SK-N-SH (cell line): ENCODE data around the gene CDC14B. TPM values are rescaled to one million over a fixed set of nuclear protein-coding genes. Genes with fewer than 3 reads are reported as not detected.
"Not testable (repeated sequence)": the region's sequence is repeated elsewhere in the genome, so short reads cannot be mapped to it uniquely, and the experiment has no call there.

Source experiments
- CTCF ChIA-PET: fragments of 300-600, 350-600 bp; formaldehyde crosslinking; extraction: SDS; loops from one replicate; lab custom pipeline; 2021; lab: Yijun Ruan, JAX
- POLR2A ChIA-PET: fragments of 350-600 bp; sonication (Branson Sonifier 250); formaldehyde crosslinking; extraction: SDS; loops from one replicate; lab custom pipeline; 2020; ENCODE audit warnings: antibody characterized with exemption, inconsistent platforms; lab: Yijun Ruan, JAX
- DNase-seq: peaks from one replicate; pipeline ENCODE4 v3.0.0; 2012
- H2AFZ ChIP-seq: fragments of 200-600 bp; sonication (generic); 2 replicates; pipeline ENCODE4 v1.8.1; 2016; ENCODE audit warnings: antibody characterized with exemption, mild to moderate bottlenecking, low read depth
- H3F3A ChIP-seq: fragments of 200-600 bp; sonication (generic); replicated peaks from 2 replicates; pipeline ENCODE3; 2016; ENCODE audit warnings: antibody characterized with exemption, mild to moderate bottlenecking; ENCODE audit not compliant: insufficient read depth
- H3K27ac ChIP-seq, 2 experiments: fragments of 200-500 bp in 1 of 2; fragments of 200-600 bp in 1 of 2; sonication (Bioruptor generic) in 1 of 2; sonication (generic), shearing (Covaris generic) in 1 of 2; 2 replicates each; pipeline versions ENCODE4 v1.5.1 to v1.6.1; 2014 to 2016; ENCODE audit warnings: low read depth in 2 of 2, inconsistent platforms in 1 of 2, low read length in 1 of 2, mild to moderate bottlenecking in 1 of 2, mixed read lengths in 1 of 2
- H3K27me3 ChIP-seq: fragments of 200-600 bp; sonication (generic), shearing (Covaris generic); 2 replicates; pipeline ENCODE4 v1.6.1; 2016; ENCODE audit warnings: mixed run types; ENCODE audit not compliant: insufficient read depth
- H3K36me3 ChIP-seq, 2 experiments: fragments of 200-500 bp in 1 of 2; fragments of 200-600 bp in 1 of 2; sonication (Bioruptor generic) in 1 of 2; sonication (generic) in 1 of 2; replicated peaks in 1 of 2; 2 replicates each; pipeline versions ENCODE3 to v1.5.1; 2014 to 2016; ENCODE audit warnings: low read length in 1 of 2, mild to moderate bottlenecking in 1 of 2; ENCODE audit not compliant: insufficient read depth in 2 of 2, control insufficient read depth in 1 of 2
- H3K4me1 ChIP-seq, 2 experiments: fragments of 200-500 bp in 1 of 2; fragments of 200-600 bp in 1 of 2; sonication (Bioruptor generic) in 1 of 2; sonication (generic), shearing (Covaris generic) in 1 of 2; 2 replicates each; pipeline versions ENCODE4 v1.5.1 to v1.6.1; 2014 to 2016; ENCODE audit warnings: low read depth in 1 of 2, low read length in 1 of 2, mixed run types in 1 of 2; ENCODE audit not compliant: insufficient read depth in 2 of 2, control insufficient read depth in 1 of 2
- H3K4me2 ChIP-seq: fragments of 200-600 bp; sonication (generic), shearing (Covaris generic); 2 replicates; pipeline ENCODE4 v1.6.1; 2017; ENCODE audit warnings: mixed run types
- H3K4me3 ChIP-seq, 2 experiments: fragments of 200-500 bp in 1 of 2; fragments of 200-600 bp in 1 of 2; sonication (Bioruptor generic) in 1 of 2; sonication (generic), shearing (Covaris generic) in 1 of 2; 2 replicates each; pipeline versions ENCODE4 v1.5.1 to v1.8.1; 2014 to 2016; ENCODE audit warnings: low read depth in 2 of 2, inconsistent platforms in 1 of 2, low read length in 1 of 2, mild to moderate bottlenecking in 1 of 2, mixed read lengths in 1 of 2, moderate library complexity in 1 of 2
- H3K79me2 ChIP-seq: fragments of 200-600 bp; sonication (generic); 2 replicates; pipeline ENCODE4 v1.8.1; 2017; ENCODE audit warnings: mild to moderate bottlenecking; ENCODE audit not compliant: insufficient read depth
- H3K9ac ChIP-seq: fragments of 200-600 bp; sonication (generic); 2 replicates; pipeline ENCODE4 v1.6.1; 2017; ENCODE audit warnings: mixed run types
- H3K9me2 ChIP-seq: fragments of 200-600 bp; sonication (generic); 2 replicates; pipeline ENCODE4 v1.6.1; 2017; ENCODE audit warnings: mixed run types
- H3K9me3 ChIP-seq: fragments of 200-600 bp; sonication (generic); 2 replicates; pipeline ENCODE4 v1.6.1; 2017; ENCODE audit warnings: mixed run types, mild to moderate bottlenecking, moderate library complexity
- H4K20me1 ChIP-seq: fragments of 200-600 bp; sonication (generic); 2 replicates; pipeline ENCODE4 v1.6.1; 2017; ENCODE audit warnings: mild to moderate bottlenecking, mixed run types; ENCODE audit not compliant: insufficient read depth
- FOXJ3 ChIP-seq: sonication (generic); formaldehyde crosslinking; IDR thresholded peaks from 2 replicates; pipeline ENCODE4 v1.5.1; 2020; ENCODE audit warnings: mild to moderate bottlenecking, missing genetic modification reagents
- FOXM1 ChIP-seq: IDR thresholded peaks from 2 replicates; pipeline ENCODE4 v1.4.0; 2012; ENCODE audit warnings: low read depth, mild to moderate bottlenecking
- GABPA ChIP-seq: IDR thresholded peaks from 2 replicates; pipeline ENCODE4 v1.4.0; 2012; ENCODE audit warnings: low read depth, mild to moderate bottlenecking
- GATA2 ChIP-seq: sonication (generic); formaldehyde crosslinking; IDR thresholded peaks from 2 replicates; pipeline ENCODE4 v1.5.0; 2020; ENCODE audit warnings: mild to moderate bottlenecking, missing genetic modification reagents
- JUND ChIP-seq: IDR thresholded peaks from 2 replicates; pipeline ENCODE4 v1.4.0; 2012
- MEF2A ChIP-seq: IDR thresholded peaks from 2 replicates; pipeline ENCODE4 v1.4.0; 2012; ENCODE audit warnings: low read depth, borderline replicate concordance
- NRF1 ChIP-seq: IDR thresholded peaks from 2 replicates; pipeline ENCODE4 v1.6.1; 2012; ENCODE audit warnings: low read depth, mild to moderate bottlenecking, low read length
- POLR2AphosphoS5 ChIP-seq: IDR thresholded peaks from 2 replicates; pipeline ENCODE4 v1.6.1; 2012; ENCODE audit warnings: low read depth, low read length
- RAD21 ChIP-seq: IDR thresholded peaks from 2 replicates; pipeline ENCODE4 v1.6.1; 2012; ENCODE audit warnings: mild to moderate bottlenecking, low read length
- RCOR1 ChIP-seq: fragments of 150-350 bp; IDR thresholded peaks from 2 replicates; pipeline ENCODE4 v1.6.1; 2017; ENCODE audit warnings: antibody characterized with exemption, low read length
- RFX5 ChIP-seq: IDR thresholded peaks from 2 replicates; pipeline ENCODE4 v1.6.1; 2012; ENCODE audit warnings: mild to moderate bottlenecking, improper control_type of control experiment, low read length
- RXRA ChIP-seq: IDR thresholded peaks from 2 replicates; pipeline ENCODE4 v1.4.0; 2012; ENCODE audit warnings: low read depth, mild to moderate bottlenecking, borderline replicate concordance
- SIN3A ChIP-seq: IDR thresholded peaks from 2 replicates; pipeline ENCODE4 v1.6.1; 2012; ENCODE audit warnings: low read depth, mild to moderate bottlenecking, low read length, moderate library complexity, borderline replicate concordance
- TAF1 ChIP-seq: IDR thresholded peaks from 2 replicates; pipeline ENCODE4 v1.6.1; 2012; ENCODE audit warnings: low read depth, mild to moderate bottlenecking, low read length, moderate library complexity, borderline replicate concordance
- TCF12 ChIP-seq: IDR thresholded peaks from 2 replicates; pipeline ENCODE4 v1.4.0; 2012
- TEAD4 ChIP-seq: IDR thresholded peaks from 2 replicates; pipeline ENCODE4 v1.4.0; 2012; ENCODE audit warnings: mild to moderate bottlenecking, borderline replicate concordance; ENCODE audit not compliant: insufficient read depth
- YY1 ChIP-seq: IDR thresholded peaks from 2 replicates; pipeline ENCODE4 v1.4.0; 2012; ENCODE audit warnings: low read depth, mild to moderate bottlenecking
- WGBS: methylation state at CpG from one replicate; pipeline ENCODE4 v1.1.6; 2017; ENCODE audit warnings: low lambda C conversion rate; 5-methylcytosine and 5-hydroxymethylcytosine counted together
- polyA plus RNA-seq, 3 experiments: library from polyadenylated mRNA; depleted of rRNA; stranded (reverse); fragments of >200 nt; gene quantifications; 2 replicates each; pipeline ENCODE4 v1.2.3, GENCODE V29; 2012
- TF ChIP-seq, protein P1 (sequence below): fragments of 150-350 bp; IDR thresholded peaks from 2 replicates; pipeline ENCODE4 v1.6.1; 2016; ENCODE audit warnings: mild to moderate bottlenecking, low read depth, low read length
- TF ChIP-seq, protein P2 (sequence below): IDR thresholded peaks from 2 replicates; pipeline ENCODE4; 2012

Gene CDC14B
- polyA plus RNA-seq, 1 of the 3 experiments (the other 2 are of a cell fraction) = 10.1 TPM

DNA sequence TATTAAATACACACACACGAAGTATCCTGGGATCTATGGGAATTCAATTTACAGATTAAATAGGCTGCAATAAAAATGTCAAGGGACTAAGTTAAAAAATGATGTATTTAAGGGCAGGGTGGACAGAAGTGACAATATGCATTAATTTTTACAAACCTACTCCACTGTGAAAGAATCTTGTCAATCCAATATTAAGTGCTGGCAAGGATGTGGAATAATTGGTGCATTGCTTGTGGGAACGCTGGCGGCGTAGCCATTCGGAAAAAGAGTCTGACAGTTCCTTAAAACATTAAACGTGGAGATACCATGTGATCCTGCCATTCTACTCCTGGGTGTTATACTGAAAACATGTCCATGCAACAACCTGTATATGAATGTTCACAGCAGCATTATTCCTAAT lies 4.2 kb downstream of the CDC14B start:
- Histone ChIP-seq H3K79me2 (peaks cover 75% of the 10 kb centered on the region), H3K9me3 (no peaks in the 10 kb centered on the region), H3K9ac (no peak overlapping the region), H3K4me3 (no peak overlapping the region), H3K27ac (no peak overlapping the region), H3K4me2 (no peak overlapping the region), H4K20me1 (peaks cover 10% of the 10 kb centered on the region), H3K4me1 (peaks cover 20 to 23% of the 10 kb centered on the region in 2 experiments), H2AFZ (no peak overlapping the region), H3F3A (peaks cover 24% of the 10 kb centered on the region), H3K27me3 (no peaks in the 10 kb centered on the region), H3K9me2 (no peaks in the 10 kb centered on the region), H3K36me3 (no peaks in the 10 kb centered on the region)
- ChIA-PET POLR2A (no interaction called here), CTCF (interaction anchor here (1.0 to 1.4 kb wide), 2 partner anchors 287 to 288 kb away, joined by 3 read pairs; no protein-coding TSS in a partner anchor)
- TF ChIP-seq TCF12 = no peak
- 95% methylated on average over 6 of the region's 6 CpGs for WGBS
- DNase-seq = no peak

DNA sequence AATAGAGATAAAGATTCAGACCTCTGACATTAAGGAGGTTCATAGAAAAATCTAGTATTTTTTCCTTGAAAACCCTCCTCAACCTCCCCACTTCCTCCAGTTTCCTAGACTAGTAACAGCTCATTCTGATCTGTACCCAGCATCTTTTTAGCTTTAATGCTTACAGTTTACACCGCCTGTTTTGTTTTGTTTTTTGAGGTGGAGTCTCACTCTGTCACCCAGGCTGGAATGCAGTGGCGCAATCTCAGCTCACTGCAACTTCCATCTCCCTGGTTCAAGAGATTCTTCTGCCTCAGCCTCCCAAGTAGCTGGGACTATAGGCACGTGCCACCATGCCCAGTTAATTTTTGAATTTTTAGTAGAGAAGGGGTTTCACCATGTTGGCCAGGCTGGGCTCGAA lies 5.0 kb downstream of the CDC14B start:
- CTCF ChIA-PET = interaction anchor here (1.0 to 1.4 kb wide), 2 partner anchors 49 to 287 kb away, joined by 3 read pairs; no protein-coding TSS in a partner anchor
- H3K27me3 ChIP-seq, H3K9me2 ChIP-seq, H3K9me3 ChIP-seq, H2AFZ ChIP-seq, H3K27ac ChIP-seq, H3K36me3 ChIP-seq, H4K20me1 ChIP-seq, POLR2A ChIA-PET, H3K4me2 ChIP-seq, DNase-seq, H3K9ac ChIP-seq, H3K4me3 ChIP-seq: not testable (repeated sequence)
- peaks cover 24% of the 10 kb centered on the region for H3F3A ChIP-seq
- WGBS = 94% methylated on average over 4 of the region's 4 CpGs
- H3K4me1 ChIP-seq = peaks cover 20 to 23% of the 10 kb centered on the region in 2 experiments
- peaks cover 83% of the 10 kb centered on the region for H3K79me2 ChIP-seq

DNA sequence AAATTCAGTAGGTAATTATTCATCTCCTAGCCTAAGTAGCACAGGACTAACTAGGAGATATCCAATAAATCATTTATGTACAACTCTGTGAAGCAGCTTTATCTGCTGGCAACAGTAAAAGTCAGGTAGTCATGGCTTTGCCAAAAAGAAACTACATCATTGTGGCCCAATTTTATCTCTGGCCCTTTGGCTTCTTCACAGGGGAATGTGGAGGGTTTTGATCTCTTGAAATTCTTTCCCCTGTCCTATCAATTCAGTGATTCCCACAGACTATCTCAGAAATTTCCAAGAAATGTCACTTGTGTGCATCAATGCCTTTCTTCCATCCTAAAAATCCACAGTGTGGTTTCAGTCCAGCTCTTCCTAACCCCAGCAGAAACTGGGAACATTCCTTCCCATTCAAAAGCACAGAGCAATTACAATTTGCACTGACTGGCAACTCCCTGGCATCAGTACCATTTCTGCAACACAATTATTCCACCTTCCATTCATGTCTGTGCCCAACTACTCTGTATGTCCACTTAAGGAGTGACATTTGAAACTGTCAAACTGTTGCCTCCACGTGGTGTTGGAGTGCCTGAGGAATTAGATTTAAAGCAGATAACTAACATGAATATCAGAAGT lies 6.6 kb downstream of the CDC14B start:
- Histone ChIP-seq H3K4me3 (no peak overlapping the region), H3F3A (peaks cover 16% of the 10 kb centered on the region), H3K79me2 (peaks cover 87% of the 10 kb centered on the region), H3K4me1 (peaks cover 20 to 21% of the 10 kb centered on the region in 2 experiments), H3K9me2 (no peaks in the 10 kb centered on the region), H3K36me3 (no peaks in the 10 kb centered on the region), H3K4me2 (peak overlapping the region; percentile 74), H3K27me3 (no peaks in the 10 kb centered on the region), H3K9ac (no peak overlapping the region), H3K9me3 (no peaks in the 10 kb centered on the region), H4K20me1 (peaks cover 6% of the 10 kb centered on the region), H2AFZ (no peak overlapping the region), H3K27ac (no peak overlapping the region; a peak in 1 of 4 replicates)
- DNase-seq = no peak
- POLR2A ChIA-PET = no interaction called here
- TF ChIP-seq TEAD4 (no peak), POLR2AphosphoS5 (no peak), FOXJ3 (CRISPR knock-in tag) (no peak), RFX5 (no peak), TCF12 (no peak), YY1 (no peak), RXRA (no peak), RCOR1 (no peak), MEF2A (no peak), JUND (no peak), GATA2 (CRISPR knock-in tag) (no peak), TAF1 (no peak), GABPA (no peak), SIN3A (no peak), FOXM1 (no peak), RAD21 (no peak), NRF1 (no peak)
- TF ChIP-seq, protein P1, sequence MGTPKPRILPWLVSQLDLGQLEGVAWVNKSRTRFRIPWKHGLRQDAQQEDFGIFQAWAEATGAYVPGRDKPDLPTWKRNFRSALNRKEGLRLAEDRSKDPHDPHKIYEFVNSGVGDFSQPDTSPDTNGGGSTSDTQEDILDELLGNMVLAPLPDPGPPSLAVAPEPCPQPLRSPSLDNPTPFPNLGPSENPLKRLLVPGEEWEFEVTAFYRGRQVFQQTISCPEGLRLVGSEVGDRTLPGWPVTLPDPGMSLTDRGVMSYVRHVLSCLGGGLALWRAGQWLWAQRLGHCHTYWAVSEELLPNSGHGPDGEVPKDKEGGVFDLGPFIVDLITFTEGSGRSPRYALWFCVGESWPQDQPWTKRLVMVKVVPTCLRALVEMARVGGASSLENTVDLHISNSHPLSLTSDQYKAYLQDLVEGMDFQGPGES = no peak
- TF ChIP-seq, protein P2, sequence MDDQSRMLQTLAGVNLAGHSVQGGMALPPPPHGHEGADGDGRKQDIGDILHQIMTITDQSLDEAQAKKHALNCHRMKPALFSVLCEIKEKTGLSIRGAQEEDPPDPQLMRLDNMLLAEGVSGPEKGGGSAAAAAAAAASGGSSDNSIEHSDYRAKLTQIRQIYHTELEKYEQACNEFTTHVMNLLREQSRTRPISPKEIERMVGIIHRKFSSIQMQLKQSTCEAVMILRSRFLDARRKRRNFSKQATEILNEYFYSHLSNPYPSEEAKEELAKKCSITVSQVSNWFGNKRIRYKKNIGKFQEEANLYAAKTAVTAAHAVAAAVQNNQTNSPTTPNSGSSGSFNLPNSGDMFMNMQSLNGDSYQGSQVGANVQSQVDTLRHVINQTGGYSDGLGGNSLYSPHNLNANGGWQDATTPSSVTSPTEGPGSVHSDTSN = no peak
- CTCF ChIA-PET = interaction anchor here (0.7 to 2.4 kb wide), 7 partner anchors 9 to 808 kb away, joined by 3 to 9 read pairs (median 3); partner anchors contain the start of gene PRXL2C
- WGBS = 55% methylated on average over 1 of the region's 1 CpG
